Neutrophil (primary cell): ENCODE results near the gene PLCB4.

Source experiments
- H3K27ac ChIP-seq: fragments of 200-600 bp; sonication (generic); 2 replicates; pipeline ENCODE4 v1.5.1; 2016; ENCODE audit warnings: mild to moderate bottlenecking, moderate library complexity
- H3K27me3 ChIP-seq: fragments of 200-600 bp; sonication (generic); 2 replicates; pipeline ENCODE4 v1.6.0; 2016; ENCODE audit warnings: mild to moderate bottlenecking
- H3K36me3 ChIP-seq: fragments of 200-600 bp; sonication (generic); 2 replicates; pipeline ENCODE4 v1.5.1; 2017
- H3K4me1 ChIP-seq, 2 experiments: fragments of 200-600 bp in 1 of 2; sonication (generic) in 1 of 2; 1 replicate in 1 of 2; 2 replicates in 1 of 2; pipeline versions ENCODE4 v1.5.1 to v1.6.1; 2013 to 2016; ENCODE audit warnings: low read depth in 1 of 2, low read length in 1 of 2, mild to moderate bottlenecking in 1 of 2, moderate library complexity in 1 of 2; ENCODE audit not compliant: control insufficient read depth in 1 of 2, insufficient read depth in 1 of 2
- H3K4me3 ChIP-seq, 2 experiments: fragments of 200-600 bp in 1 of 2; sonication (generic) in 1 of 2; 1 replicate in 1 of 2; 2 replicates in 1 of 2; pipeline ENCODE4 v1.5.1; 2013 to 2016; ENCODE audit warnings: low read depth in 1 of 2, low read length in 1 of 2, mild to moderate bottlenecking in 1 of 2, moderate library complexity in 1 of 2
- H3K9me3 ChIP-seq: fragments of 200-600 bp; sonication (generic); 2 replicates; pipeline ENCODE4 v1.5.1; 2016
- TF ChIP-seq, protein P1 (sequence below): fragments of 200-600 bp; sonication (generic); IDR thresholded peaks from 2 replicates; pipeline ENCODE4 v1.5.1; 2016; ENCODE audit warnings: antibody characterized with exemption

PLCB4 gene

DNA sequence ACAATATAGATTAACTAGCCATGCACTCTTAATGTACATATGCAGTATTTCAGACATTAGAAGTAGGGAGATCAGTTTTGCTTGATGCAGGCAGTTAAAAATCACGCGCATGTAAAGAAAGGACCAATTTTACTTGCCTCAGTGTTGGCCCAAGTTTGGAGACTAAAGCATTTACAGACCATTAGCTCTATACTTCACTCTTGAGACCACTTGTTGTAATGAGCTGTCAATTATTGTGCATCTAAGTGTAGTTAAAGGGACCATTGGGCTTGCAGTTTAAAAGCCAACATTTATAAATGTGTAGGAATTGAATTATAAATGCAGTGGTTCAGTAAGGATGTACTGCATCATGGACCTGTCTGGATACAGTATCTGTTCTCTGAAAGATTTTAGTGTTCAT lies 53.7 kb downstream of the PLCB4 start:
- Histone ChIP-seq H3K27me3 (peaks cover 12% of the 10 kb centered on the region), H3K36me3 (no peaks in the 10 kb centered on the region), H3K4me3 (no peak overlapping the region), H3K27ac (no peak overlapping the region), H3K9me3 (no peaks in the 10 kb centered on the region), H3K4me1 (no peaks in the 10 kb centered on the region)
- TF ChIP-seq, protein P1, sequence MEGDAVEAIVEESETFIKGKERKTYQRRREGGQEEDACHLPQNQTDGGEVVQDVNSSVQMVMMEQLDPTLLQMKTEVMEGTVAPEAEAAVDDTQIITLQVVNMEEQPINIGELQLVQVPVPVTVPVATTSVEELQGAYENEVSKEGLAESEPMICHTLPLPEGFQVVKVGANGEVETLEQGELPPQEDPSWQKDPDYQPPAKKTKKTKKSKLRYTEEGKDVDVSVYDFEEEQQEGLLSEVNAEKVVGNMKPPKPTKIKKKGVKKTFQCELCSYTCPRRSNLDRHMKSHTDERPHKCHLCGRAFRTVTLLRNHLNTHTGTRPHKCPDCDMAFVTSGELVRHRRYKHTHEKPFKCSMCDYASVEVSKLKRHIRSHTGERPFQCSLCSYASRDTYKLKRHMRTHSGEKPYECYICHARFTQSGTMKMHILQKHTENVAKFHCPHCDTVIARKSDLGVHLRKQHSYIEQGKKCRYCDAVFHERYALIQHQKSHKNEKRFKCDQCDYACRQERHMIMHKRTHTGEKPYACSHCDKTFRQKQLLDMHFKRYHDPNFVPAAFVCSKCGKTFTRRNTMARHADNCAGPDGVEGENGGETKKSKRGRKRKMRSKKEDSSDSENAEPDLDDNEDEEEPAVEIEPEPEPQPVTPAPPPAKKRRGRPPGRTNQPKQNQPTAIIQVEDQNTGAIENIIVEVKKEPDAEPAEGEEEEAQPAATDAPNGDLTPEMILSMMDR: no peak

DNA sequence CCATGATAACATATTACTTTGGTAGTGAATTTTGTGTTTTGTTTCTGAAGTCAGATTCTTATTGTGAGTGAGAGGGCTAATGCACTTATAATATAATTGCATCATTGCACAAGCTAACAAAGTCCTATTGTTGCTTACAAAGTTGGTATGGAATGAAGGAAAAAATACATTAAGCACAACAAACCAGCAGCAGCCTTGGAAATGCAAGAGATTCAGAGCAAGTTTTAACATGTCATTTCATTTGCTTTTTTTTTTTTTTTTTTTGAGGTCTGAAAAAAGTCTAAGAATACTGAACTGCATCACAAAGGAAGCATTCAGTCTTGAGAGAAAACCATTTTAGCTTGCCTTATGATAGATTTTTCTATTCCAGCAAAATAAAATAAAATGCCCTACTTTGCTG lies 57.6 kb downstream of the PLCB4 start:
- no peak overlapping the region for H3K4me3 ChIP-seq
- no peaks in the 10 kb centered on the region for H3K4me1 ChIP-seq
- no peaks in the 10 kb centered on the region for H3K9me3 ChIP-seq
- TF ChIP-seq, protein P1: no peak
- H3K36me3 ChIP-seq: no peaks in the 10 kb centered on the region
- H3K27me3 ChIP-seq: no peaks in the 10 kb centered on the region
- H3K27ac ChIP-seq: no peak overlapping the region

DNA sequence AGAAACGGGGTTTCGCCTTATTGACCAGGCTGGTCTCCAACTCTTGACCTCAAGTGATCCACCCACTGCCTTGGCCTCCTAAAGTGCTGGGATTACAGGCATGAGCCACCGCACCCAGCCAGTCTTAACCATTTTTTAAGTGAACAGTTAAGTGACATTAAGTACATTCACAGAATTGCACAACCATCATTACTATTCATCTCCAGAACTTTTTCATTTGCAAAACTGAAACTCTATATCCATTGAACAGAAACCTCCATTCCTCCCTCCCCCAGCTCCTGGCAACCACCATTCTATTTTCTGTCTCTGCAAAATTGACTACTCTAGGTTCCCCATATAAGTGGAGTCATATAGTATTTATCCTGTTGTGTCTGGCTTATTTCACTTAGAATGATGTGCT lies 59.7 kb downstream of the PLCB4 start:
- H3K9me3 ChIP-seq: no peaks in the 10 kb centered on the region
- H3K27ac ChIP-seq: no peak overlapping the region
- H3K27me3 ChIP-seq: no peaks in the 10 kb centered on the region
- TF ChIP-seq, protein P1: no peak
- H3K4me1 ChIP-seq: no peaks in the 10 kb centered on the region
- no peak overlapping the region for H3K4me3 ChIP-seq
- H3K36me3 ChIP-seq: no peaks in the 10 kb centered on the region

DNA sequence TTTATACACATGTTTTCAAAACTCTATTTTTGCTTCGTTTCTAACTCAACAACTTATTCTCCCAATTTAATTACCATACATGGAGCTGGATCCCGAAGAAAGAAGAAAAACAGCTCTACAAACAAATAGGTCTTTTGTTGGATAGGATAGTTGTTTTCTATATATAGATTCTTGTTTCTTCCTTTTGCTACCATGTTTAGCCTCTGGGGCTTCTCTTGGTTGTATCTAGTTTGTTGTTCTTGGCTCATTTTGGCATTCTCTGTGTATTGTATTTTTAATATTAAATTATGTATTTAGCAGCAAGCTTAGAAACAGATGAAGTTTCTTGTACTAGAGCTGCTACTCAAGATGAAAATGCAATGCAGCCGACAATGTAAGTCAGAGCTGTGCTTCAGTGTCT lies 60.9 kb downstream of the PLCB4 start:
- TF ChIP-seq, protein P1: no peak
- no peaks in the 10 kb centered on the region for H3K4me1 ChIP-seq
- no peaks in the 10 kb centered on the region for H3K9me3 ChIP-seq
- H3K27ac ChIP-seq: no peak overlapping the region
- H3K4me3 ChIP-seq: no peak overlapping the region
- no peaks in the 10 kb centered on the region for H3K36me3 ChIP-seq
- no peaks in the 10 kb centered on the region for H3K27me3 ChIP-seq

DNA sequence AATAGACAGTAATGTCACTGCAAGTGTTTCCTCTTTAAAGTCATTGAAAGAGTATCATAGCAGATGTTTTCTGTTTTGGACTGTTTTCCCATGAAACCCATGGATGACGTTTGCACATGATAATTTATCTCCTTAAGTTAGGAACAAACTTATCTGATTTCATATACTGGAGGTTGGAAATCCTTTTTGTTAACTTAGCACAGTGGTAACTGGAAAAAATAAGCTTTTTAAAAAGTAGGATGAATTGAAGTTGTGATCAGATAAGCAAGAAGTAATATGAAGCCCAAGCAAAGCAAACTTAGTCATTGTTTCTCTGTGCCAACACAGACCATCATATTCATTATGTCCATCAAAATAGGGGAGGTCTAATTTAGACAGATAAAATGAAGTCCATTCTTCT lies 61.6 kb downstream of the PLCB4 start:
- no peaks in the 10 kb centered on the region for H3K9me3 ChIP-seq
- no peaks in the 10 kb centered on the region for H3K36me3 ChIP-seq
- no peaks in the 10 kb centered on the region for H3K27me3 ChIP-seq
- H3K4me1 ChIP-seq: no peaks in the 10 kb centered on the region
- no peak overlapping the region for H3K4me3 ChIP-seq
- TF ChIP-seq, protein P1: no peak
- no peak overlapping the region for H3K27ac ChIP-seq

DNA sequence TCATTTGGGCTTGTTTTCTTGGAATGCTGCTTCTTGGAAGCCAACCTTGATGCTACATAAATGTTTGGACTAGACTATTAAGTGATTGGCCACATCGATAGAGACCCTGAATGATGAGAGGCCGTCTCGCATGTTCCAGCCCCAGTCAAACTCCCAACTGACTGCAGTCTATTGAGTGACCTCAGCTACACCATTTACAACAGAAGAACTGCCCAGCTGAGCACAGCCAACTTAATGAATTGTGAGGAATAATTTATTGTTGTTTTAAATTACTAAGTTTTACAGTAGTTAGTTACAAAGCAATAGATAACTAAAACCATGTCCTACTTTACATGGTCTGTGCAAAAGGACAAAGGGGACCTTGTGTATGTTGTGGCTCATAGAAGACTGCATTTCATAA lies 63.0 kb downstream of the PLCB4 start:
- H3K4me1 ChIP-seq: no peaks in the 10 kb centered on the region
- no peaks in the 10 kb centered on the region for H3K27me3 ChIP-seq
- H3K4me3 ChIP-seq: no peak overlapping the region
- TF ChIP-seq, protein P1: no peak
- H3K9me3 ChIP-seq: no peaks in the 10 kb centered on the region
- no peaks in the 10 kb centered on the region for H3K36me3 ChIP-seq
- H3K27ac ChIP-seq: no peak overlapping the region
